GM19239 (cell line): ENCODE measurements around the gene DCK.
"Not testable (repeated sequence)": the region's sequence is repeated elsewhere in the genome, so short reads cannot be mapped to it uniquely, and the experiment has no call there.

Source experiments
- DNase-seq: peaks from one replicate; pipeline ENCODE4 v3.0.0; 2011; ENCODE audit warnings: low spot score; ENCODE audit not compliant: insufficient read length
- FAIRE-seq: peaks from 2 replicates; lab custom pipeline; 2011; peaks lifted over from hg19 to GRCh38; lab: Jason Lieb, UNC

Gene DCK

GRCh38 chr4:71052716-71053115, 59.3 kb downstream of the DCK start:
- no peak for DNase-seq
- no peak for FAIRE-seq

GRCh38 chr4:71053613-71054012, 60.2 kb downstream of the DCK start:
- not testable (repeated sequence) for DNase-seq, FAIRE-seq

GRCh38 chr4:71059573-71059972, 66.1 kb downstream of the DCK start:
- FAIRE-seq, DNase-seq: not testable (repeated sequence)

- DNase-seq (no peak), FAIRE-seq (no peak)
Observed at GRCh38 chr4:71062436-71062835, 69.0 kb downstream of the DCK start.

GRCh38 chr4:71063711-71064110, 70.3 kb downstream of the DCK start:
- DNase-seq (no peak), FAIRE-seq (no peak)

- FAIRE-seq, result no peak
- DNase-seq, result no peak
Observed at GRCh38 chr4:71064521-71064920, 71.1 kb downstream of the DCK start.

- FAIRE-seq (no peak), DNase-seq (no peak)
Observed at GRCh38 chr4:71065991-71066510, 72.6 kb downstream of the DCK start.

- DNase-seq, result no peak
- no peak for FAIRE-seq
Observed at GRCh38 chr4:71066737-71067716, 73.6 kb downstream of the DCK start.

- DNase-seq (no peak), FAIRE-seq (no peak)
Observed at GRCh38 chr4:71069063-71069462, 75.6 kb downstream of the DCK start.

GRCh38 chr4:71070015-71070414, 76.6 kb downstream of the DCK start:
- DNase-seq, result no peak
- FAIRE-seq, result no peak

GRCh38 chr4:71074452-71075299, 81.2 kb downstream of the DCK start:
- DNase-seq (no peak), FAIRE-seq (no peak)
